Thyroid gland (tissue), 4 donors: ENCODE data around the gene DNAJA3.

Experiments used
- POLR2A ChIP-seq, 2 donors: fragments of 450-650 bp; IDR thresholded peaks; one replicate each; pipeline ENCODE4 v1.6.1; 2017; ENCODE audit warnings: antibody characterized with exemption in 2 of 2, mild to moderate bottlenecking in 2 of 2, moderate library complexity in 1 of 2
- TF ChIP-seq, protein P1 (sequence below), 6 experiments: fragments of 200-600 bp in 3 of 6; fragments of 450-650 bp in 3 of 6; sonication (generic) in 3 of 6; IDR thresholded peaks; one replicate each; pipeline ENCODE4 v1.5.1; 2016 to 2019; ENCODE audit warnings: antibody characterized with exemption in 6 of 6, mild to moderate bottlenecking in 2 of 6, inconsistent platforms in 1 of 6, moderate library complexity in 1 of 6

DNA sequence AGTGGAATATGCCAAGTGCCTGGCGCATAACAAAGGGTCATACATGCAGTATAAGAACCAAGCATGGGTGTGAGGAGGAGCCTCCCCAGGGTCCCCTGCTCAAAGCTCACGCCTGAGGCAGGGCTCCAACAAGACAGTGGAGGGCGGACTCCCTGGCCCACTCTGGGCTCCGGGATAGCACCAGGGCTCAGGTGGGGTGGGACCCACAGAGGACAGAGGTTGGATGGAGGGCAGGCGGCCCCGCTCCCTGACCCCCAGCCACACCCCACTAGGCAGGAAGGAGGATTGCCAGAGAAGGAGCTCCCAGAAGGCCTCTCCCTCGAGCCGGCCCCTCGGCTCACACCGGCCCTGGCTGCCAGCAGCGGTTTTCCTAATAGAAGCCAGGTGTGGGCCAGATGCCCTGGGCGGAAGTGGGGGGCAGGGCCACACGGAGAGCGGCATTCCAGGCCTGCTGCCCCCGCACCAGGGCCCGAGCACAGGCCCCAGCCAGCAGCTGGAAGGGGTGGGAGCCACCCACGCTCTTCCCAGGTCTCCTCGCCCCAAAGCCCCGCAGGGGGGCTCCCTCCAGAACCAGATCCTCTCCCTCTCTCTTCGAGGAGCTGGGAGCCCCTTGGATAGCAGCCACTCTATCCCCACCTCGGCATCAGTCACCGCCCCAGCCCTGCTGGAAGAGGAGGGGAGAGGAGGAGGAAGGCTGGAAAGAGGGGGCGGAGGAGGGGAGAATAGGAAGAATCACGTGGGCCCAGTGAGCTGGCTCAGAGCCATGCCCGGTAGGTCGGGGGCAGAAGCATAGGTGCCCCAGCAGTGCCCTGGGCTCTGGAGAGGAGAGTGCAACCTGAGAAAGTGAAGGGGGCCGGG, 33.1 kb upstream of the DNAJA3 start:
- TF ChIP-seq, protein P1, sequence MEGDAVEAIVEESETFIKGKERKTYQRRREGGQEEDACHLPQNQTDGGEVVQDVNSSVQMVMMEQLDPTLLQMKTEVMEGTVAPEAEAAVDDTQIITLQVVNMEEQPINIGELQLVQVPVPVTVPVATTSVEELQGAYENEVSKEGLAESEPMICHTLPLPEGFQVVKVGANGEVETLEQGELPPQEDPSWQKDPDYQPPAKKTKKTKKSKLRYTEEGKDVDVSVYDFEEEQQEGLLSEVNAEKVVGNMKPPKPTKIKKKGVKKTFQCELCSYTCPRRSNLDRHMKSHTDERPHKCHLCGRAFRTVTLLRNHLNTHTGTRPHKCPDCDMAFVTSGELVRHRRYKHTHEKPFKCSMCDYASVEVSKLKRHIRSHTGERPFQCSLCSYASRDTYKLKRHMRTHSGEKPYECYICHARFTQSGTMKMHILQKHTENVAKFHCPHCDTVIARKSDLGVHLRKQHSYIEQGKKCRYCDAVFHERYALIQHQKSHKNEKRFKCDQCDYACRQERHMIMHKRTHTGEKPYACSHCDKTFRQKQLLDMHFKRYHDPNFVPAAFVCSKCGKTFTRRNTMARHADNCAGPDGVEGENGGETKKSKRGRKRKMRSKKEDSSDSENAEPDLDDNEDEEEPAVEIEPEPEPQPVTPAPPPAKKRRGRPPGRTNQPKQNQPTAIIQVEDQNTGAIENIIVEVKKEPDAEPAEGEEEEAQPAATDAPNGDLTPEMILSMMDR (IDR thresholded peaks at IDR 0.05), result no peak
- no peak for TF ChIP-seq POLR2A (IDR thresholded peaks at IDR 0.05)
